ENCODE measurements around the gene PMM2. TPM values are rescaled to one million over a fixed set of nuclear protein-coding genes. Genes with fewer than 3 reads are reported as not detected.
A peak's percentile ranks its signal among the peaks of the same experiment; 100 is the strongest.
"Not testable (repeated sequence)": the region's sequence is repeated elsewhere in the genome, so short reads cannot be mapped to it uniquely, and the experiment has no call there.

PMM2 gene
- total RNA-seq, 1 experiment from 2014 or later, result 35.2 TPM

GRCh38 chr16:8872967-8873865, 75.6 kb downstream of the PMM2 start:
- CTCF ChIA-PET, result no interaction called here
- H3K9me3 ChIP-seq (ENCODE audit: low read length), result no peaks in the 10 kb centered on the region
- H3K79me2 ChIP-seq (ENCODE audit: low read length), result peaks cover under 1% of the 10 kb centered on the region; the same call in 1 of the 2 replicates
- H3K36me3 ChIP-seq (ENCODE audit: low read depth, low read length), result no peaks in the 10 kb centered on the region
- H3K4me3 ChIP-seq (ENCODE audit: low read length), result no peak overlapping the region
- H3K9ac ChIP-seq (ENCODE audit: low read length), result no peak overlapping the region
- peaks cover 5% of the 10 kb centered on the region for H3F3A ChIP-seq (ENCODE audit: low read length, unreplicated experiment)
- DNase-seq (no peak), ATAC-seq (no peak)
- H3K9me2 ChIP-seq (replicated peaks; ENCODE audit: low read length), result no peaks in the 10 kb centered on the region
- intact Hi-C loops (cut with micrococcal nuclease), result no loop called here
- H3K4me1 ChIP-seq (ENCODE audit: insufficient read depth, low read length), result peaks cover 19% of the 10 kb centered on the region
- no peak overlapping the region for H3K27ac ChIP-seq (ENCODE audit: low read length)
- no peaks in the 10 kb centered on the region for H3K27me3 ChIP-seq (ENCODE audit: low read length)
- no peak overlapping the region for H3K4me2 ChIP-seq (ENCODE audit: low read length)
- TF ChIP-seq EZH2 (IDR thresholded peaks at IDR 0.05; ENCODE audit: low read length, unreplicated experiment), result no peak
- peak; percentile 34 for TF ChIP-seq CTCF (conservative IDR thresholded peaks at IDR 0.05; ENCODE audit: low read depth, low read length)
- POLR2A ChIA-PET (ENCODE audit: unreplicated experiment), result no interaction called here
- no peak overlapping the region for H2AFZ ChIP-seq (ENCODE audit: low read length)
- H4K20me1 ChIP-seq (ENCODE audit: low read length), result no peaks in the 10 kb centered on the region
- BruUV-seq (replicated peaks), result no TSS peak

GRCh38 chr16:8873866-8874195, 76.2 kb downstream of the PMM2 start:
- CTCF ChIA-PET; BruUV-seq (replicated peaks); DNase-seq; H3K36me3 ChIP-seq (ENCODE audit: low read depth, low read length); H3K27me3 ChIP-seq (ENCODE audit: low read length); POLR2A ChIA-PET (ENCODE audit: unreplicated experiment); H2AFZ ChIP-seq (ENCODE audit: low read length); ATAC-seq; H4K20me1 ChIP-seq (ENCODE audit: low read length); H3K9me3 ChIP-seq (ENCODE audit: low read length); H3K4me2 ChIP-seq (ENCODE audit: low read length); H3K27ac ChIP-seq (ENCODE audit: low read length); intact Hi-C loops (cut with micrococcal nuclease); H3K9me2 ChIP-seq (replicated peaks; ENCODE audit: low read length); H3K79me2 ChIP-seq (ENCODE audit: low read length); H3K4me3 ChIP-seq (ENCODE audit: low read length); H3F3A ChIP-seq (ENCODE audit: low read length, unreplicated experiment); H3K9ac ChIP-seq (ENCODE audit: low read length): not testable (repeated sequence)
- H3K4me1 ChIP-seq (ENCODE audit: insufficient read depth, low read length), result peaks cover 25% of the 10 kb centered on the region

GRCh38 chr16:8874388-8874787, 76.7 kb downstream of the PMM2 start:
- intact Hi-C loops (cut with micrococcal nuclease), result no loop called here
- H3F3A ChIP-seq (ENCODE audit: low read length, unreplicated experiment), result peaks cover 5% of the 10 kb centered on the region
- H3K9ac ChIP-seq (ENCODE audit: low read length), result no peak overlapping the region
- no peak for TF ChIP-seq EZH2 (IDR thresholded peaks at IDR 0.05; ENCODE audit: low read length, unreplicated experiment)
- H3K4me1 ChIP-seq (ENCODE audit: insufficient read depth, low read length), result peaks cover 28% of the 10 kb centered on the region
- H3K79me2 ChIP-seq (ENCODE audit: low read length), result no peaks in the 10 kb centered on the region
- ATAC-seq, result no peak
- H3K4me2 ChIP-seq (ENCODE audit: low read length), result no peak overlapping the region
- ChIA-PET CTCF (no interaction called here), POLR2A (ENCODE audit: unreplicated experiment) (no interaction called here)
- H3K9me3 ChIP-seq (ENCODE audit: low read length), result no peaks in the 10 kb centered on the region
- no peaks in the 10 kb centered on the region for H3K27me3 ChIP-seq (ENCODE audit: low read length)
- H2AFZ ChIP-seq (ENCODE audit: low read length), result no peak overlapping the region
- no peak overlapping the region for H3K4me3 ChIP-seq (ENCODE audit: low read length)
- H4K20me1 ChIP-seq (ENCODE audit: low read length), result no peaks in the 10 kb centered on the region
- no peaks in the 10 kb centered on the region for H3K36me3 ChIP-seq (ENCODE audit: low read depth, low read length)
- DNase-seq, result no peak
- H3K27ac ChIP-seq (ENCODE audit: low read length), result no peak overlapping the region
- H3K9me2 ChIP-seq (replicated peaks; ENCODE audit: low read length), result no peaks in the 10 kb centered on the region
- no TSS peak for BruUV-seq (replicated peaks)

GRCh38 chr16:8875317-8875716, 77.7 kb downstream of the PMM2 start:
- H4K20me1 ChIP-seq (ENCODE audit: low read length); H3K9me3 ChIP-seq (ENCODE audit: low read length); ATAC-seq; H3K27ac ChIP-seq (ENCODE audit: low read length); H3K79me2 ChIP-seq (ENCODE audit: low read length); H3K36me3 ChIP-seq (ENCODE audit: low read depth, low read length); H3K9ac ChIP-seq (ENCODE audit: low read length); H3K27me3 ChIP-seq (ENCODE audit: low read length); CTCF ChIA-PET; H3F3A ChIP-seq (ENCODE audit: low read length, unreplicated experiment); intact Hi-C loops (cut with micrococcal nuclease); H3K4me3 ChIP-seq (ENCODE audit: low read length); H3K9me2 ChIP-seq (replicated peaks; ENCODE audit: low read length); BruUV-seq (replicated peaks); H2AFZ ChIP-seq (ENCODE audit: low read length); H3K4me2 ChIP-seq (ENCODE audit: low read length); DNase-seq; POLR2A ChIA-PET (ENCODE audit: unreplicated experiment): not testable (repeated sequence)
- H3K4me1 ChIP-seq (ENCODE audit: insufficient read depth, low read length), result peaks cover 26% of the 10 kb centered on the region
